LNCAP (cell line): ENCODE results near the gene OSBPL10.

ENCODE experiments used
- CTCF ChIP-seq: fragments of 450-650 bp; IDR thresholded peaks from 2 replicates; pipeline ENCODE4 v1.5.1; 2017; ENCODE audit warnings: mild to moderate bottlenecking

The OSBPL10 gene

GRCh38 chr3:31997500-31997899 lies 16.4 kb upstream of the OSBPL10 start:
- no peak for TF ChIP-seq CTCF

GRCh38 chr3:31996195-31996594 lies 15.1 kb upstream of the OSBPL10 start:
- TF ChIP-seq CTCF: no peak

GRCh38 chr3:31993843-31994242 lies 12.8 kb upstream of the OSBPL10 start:
- TF ChIP-seq CTCF: no peak

GRCh38 chr3:31988271-31988670 lies 7.2 kb upstream of the OSBPL10 start:
- no peak for TF ChIP-seq CTCF

GRCh38 chr3:31985831-31986230 lies 4.8 kb upstream of the OSBPL10 start:
- TF ChIP-seq CTCF: no peak

- no peak for TF ChIP-seq CTCF
These were observed 3.3 kb upstream of the OSBPL10 start for GRCh38 chr3:31984321-31984720.

GRCh38 chr3:31980530-31981205 lies 394 bp downstream of the OSBPL10 start:
- TF ChIP-seq CTCF: peak; percentile 37
